Right lobe of liver (tissue), 6 donors: ENCODE data around the gene CDS1. TPM values are rescaled to one million over a fixed set of nuclear protein-coding genes. Genes with fewer than 3 reads are reported as not detected.
A peak's percentile ranks its signal among the peaks of the same experiment; 100 is the strongest.
"Not testable (repeated sequence)": the region's sequence is repeated elsewhere in the genome, so short reads cannot be mapped to it uniquely, and the experiment has no call there.

Experiments
- ATAC-seq, 4 donors: fragments of 200-7000 bp; cut with Tn5 transposase; one replicate each; pipeline ENCODE4 v1.9.1; 2020; ENCODE audit warnings: mild to moderate bottlenecking in 4 of 4, moderate library complexity in 4 of 4
- DNase-seq, 3 donors: peaks; one replicate each; pipeline ENCODE4 v3.0.0-alpha.2; 2020
- H3K27ac ChIP-seq, 3 donors: fragments of 200-600 bp; one replicate each; pipeline ENCODE4 v1.8.0; 2022
- H3K27me3 ChIP-seq, 2 donors: fragments of 200-600 bp; one replicate each; pipeline ENCODE4 v1.8.0; 2022
- H3K36me3 ChIP-seq, 4 donors: fragments of 200-600 bp; sonication (generic) in 1 of 4; one replicate each; pipeline versions ENCODE4 v1.5.1 to v1.8.0; 2017 to 2022; ENCODE audit warnings: control low read depth in 1 of 4
- H3K4me1 ChIP-seq, 4 donors: fragments of 200-600 bp; sonication (generic) in 1 of 4; one replicate each; pipeline versions ENCODE4 v1.5.1 to v1.8.0; 2017 to 2022; ENCODE audit warnings: control low read depth in 1 of 4
- H3K4me3 ChIP-seq, 3 donors: fragments of 200-600 bp; one replicate each; pipeline ENCODE4 v1.8.0; 2022
- H3K9me3 ChIP-seq, 4 donors: fragments of 200-600 bp; sonication (generic) in 1 of 4; one replicate each; pipeline versions ENCODE4 v1.5.1 to v1.8.0; 2017 to 2022; ENCODE audit warnings: control low read depth in 1 of 4
- POLR2A ChIP-seq: fragments of 450-650 bp; IDR thresholded peaks from one replicate; pipeline ENCODE4 v1.6.1; 2017; ENCODE audit warnings: antibody characterized with exemption, mild to moderate bottlenecking
- WGBS: methylation state at CpG from one replicate; pipeline ENCODE4 v1.1.6; 2018; ENCODE audit warnings: low coverage, low lambda C conversion rate; ENCODE audit not compliant: insufficient coverage; ENCODE audit errors: missing lambda C conversion rate; 5-methylcytosine and 5-hydroxymethylcytosine counted together
- intact Hi-C, 2 donors: fragments of 100-400 bp; cut with DNase I; formaldehyde crosslinking; loops; one replicate each; pipeline versions ENCODE4 v1.11.2 to v1.14.1; 2022
- long read RNA-seq: library from polyadenylated mRNA; unstranded; transcript quantifications from one replicate; pipeline ENCODE4 v2.0.0, GENCODE V29; 2019
- total RNA-seq, 6 experiments: library from RNA; depleted of rRNA in 2 of 6; stranded (reverse); fragments of >200 nt in 2 of 6; fragmentation: NEBNext Ultra II Directional in 3 of 6; extraction: Animal tissue kit (Norgen Biotek cat#: 25700) in 3 of 6; gene quantifications; one replicate each; pipeline versions ENCODE4 v1.1.0 to v1.2.4, GENCODE V29; 2016 to 2023
- TF ChIP-seq, protein P1 (sequence below), 4 donors: fragments of 200-600 bp in 3 of 4; fragments of 450-650 bp in 1 of 4; IDR thresholded peaks; one replicate each; pipeline versions ENCODE4 v1.5.1 to v1.8.0; 2016 to 2022; ENCODE audit warnings: antibody characterized with exemption in 4 of 4, mild to moderate bottlenecking in 2 of 4
- donor health status: DM: no; HTN: yes; CAD: no.
- donor health status: DM: no; HTN: no; CAD: no.
- donor health status: DM: no; HTN: no; CAD: no.
- donor health status: DM: no; HTN: yes; CAD: no.
- donor health status: DM: no; HTN: yes; CAD: no.

Gene CDS1
- total RNA-seq: 10 to 100 TPM in 1 of 6 experiments, under 1 TPM in 5; 0.06 to 11.2 (median 0.45) TPM
- long read RNA-seq, full-length matches to known transcripts: 3 of 5 reads
- long read RNA-seq, partial matches to known transcripts: 0 of 5 reads
- long read RNA-seq, other reads (novel, unspliced or antisense): 2 of 5 reads

DNA sequence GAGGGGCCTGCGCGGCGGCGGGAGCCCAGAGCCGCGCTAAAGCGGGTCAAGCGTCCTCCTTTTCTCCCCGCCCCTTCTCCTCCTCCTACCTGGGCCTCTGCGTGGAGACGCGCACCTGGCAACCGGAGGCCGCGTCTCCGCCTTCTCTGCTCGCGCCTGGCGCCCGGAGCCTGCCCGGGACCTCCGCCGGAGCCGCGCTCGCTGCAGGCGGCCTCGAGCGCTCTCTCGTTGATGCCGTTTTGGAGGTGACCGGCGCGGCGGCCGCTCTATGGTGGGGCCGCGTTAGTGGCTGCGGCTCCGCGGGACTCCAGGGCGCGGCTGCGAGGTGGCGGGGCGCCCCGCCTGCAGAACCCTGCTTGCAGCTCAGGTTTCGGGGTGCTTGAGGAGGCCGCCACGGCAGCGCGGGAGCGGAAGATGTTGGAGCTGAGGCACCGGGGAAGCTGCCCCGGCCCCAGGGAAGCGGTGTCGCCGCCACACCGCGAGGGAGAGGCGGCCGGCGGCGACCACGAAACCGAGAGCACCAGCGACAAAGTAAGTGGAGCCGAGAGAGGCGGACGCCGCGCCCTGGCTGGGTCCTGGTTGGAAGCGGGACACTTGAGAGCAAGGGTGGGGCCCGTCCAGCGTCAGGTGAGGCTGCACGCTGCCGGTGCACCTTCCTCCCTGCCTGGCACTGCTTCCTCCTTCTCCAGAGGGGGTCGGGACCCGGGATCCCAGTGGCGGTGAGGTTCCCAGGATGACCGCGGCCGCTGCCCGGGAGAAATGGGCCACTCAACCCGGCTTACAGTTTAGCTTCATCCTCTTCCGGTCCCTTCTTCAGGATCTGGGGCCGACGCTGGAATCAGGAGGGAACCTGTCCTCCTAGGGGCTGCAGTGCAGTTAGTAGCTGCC, at the start of gene CDS1:
Gene CDS1 (plus strand): TSS at position 140 of the 888 bp plus-strand sequence. CDS start 275 bp downstream, at position 415.
- Histone ChIP-seq H3K36me3 (no peaks in the 10 kb centered on the region), H3K9me3 (no peaks in the 10 kb centered on the region), H3K4me3 (peak within 1 kb of the TSS; percentile 63 to 76 (median 67)), H3K4me1 (peaks cover 0 to 15% (median 7%) of the 10 kb centered on the region in 4 donors), H3K27ac (peak within 1 kb of the TSS in 2 of 3 donors; percentile 37 to 61), H3K27me3 (peaks cover 0 to 9% of the 10 kb centered on the region in 2 donors)
- DNase-seq: peak; percentile 38 to 65 (median 45)
- WGBS: no CpG with 5 or more reads among the region's 88 CpGs
- no peak for TF ChIP-seq POLR2A
- TF ChIP-seq, protein P1, sequence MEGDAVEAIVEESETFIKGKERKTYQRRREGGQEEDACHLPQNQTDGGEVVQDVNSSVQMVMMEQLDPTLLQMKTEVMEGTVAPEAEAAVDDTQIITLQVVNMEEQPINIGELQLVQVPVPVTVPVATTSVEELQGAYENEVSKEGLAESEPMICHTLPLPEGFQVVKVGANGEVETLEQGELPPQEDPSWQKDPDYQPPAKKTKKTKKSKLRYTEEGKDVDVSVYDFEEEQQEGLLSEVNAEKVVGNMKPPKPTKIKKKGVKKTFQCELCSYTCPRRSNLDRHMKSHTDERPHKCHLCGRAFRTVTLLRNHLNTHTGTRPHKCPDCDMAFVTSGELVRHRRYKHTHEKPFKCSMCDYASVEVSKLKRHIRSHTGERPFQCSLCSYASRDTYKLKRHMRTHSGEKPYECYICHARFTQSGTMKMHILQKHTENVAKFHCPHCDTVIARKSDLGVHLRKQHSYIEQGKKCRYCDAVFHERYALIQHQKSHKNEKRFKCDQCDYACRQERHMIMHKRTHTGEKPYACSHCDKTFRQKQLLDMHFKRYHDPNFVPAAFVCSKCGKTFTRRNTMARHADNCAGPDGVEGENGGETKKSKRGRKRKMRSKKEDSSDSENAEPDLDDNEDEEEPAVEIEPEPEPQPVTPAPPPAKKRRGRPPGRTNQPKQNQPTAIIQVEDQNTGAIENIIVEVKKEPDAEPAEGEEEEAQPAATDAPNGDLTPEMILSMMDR (IDR thresholded peaks at IDR 0.05): no peak
- ATAC-seq: peak; percentile 53 to 74 (median 73)
- intact Hi-C loops: no loop called here

DNA sequence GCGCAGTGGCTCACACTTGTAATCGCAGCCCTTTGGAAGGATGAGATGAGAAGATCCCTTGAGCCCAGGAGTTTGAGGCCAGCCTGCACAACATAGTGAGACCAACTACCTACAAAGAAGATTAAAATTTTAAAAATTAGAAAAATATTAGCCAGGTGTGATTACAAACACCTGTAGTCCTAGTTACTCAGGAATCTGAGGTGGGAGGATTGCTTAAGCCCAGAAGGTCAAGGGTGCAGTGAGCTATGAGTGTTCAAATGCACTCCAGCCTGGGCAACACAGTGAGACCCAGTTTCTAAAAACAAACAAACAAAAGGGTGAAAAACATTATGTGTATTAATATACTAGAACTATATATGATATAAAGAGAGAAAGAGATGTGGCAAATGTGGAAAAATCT, 47.0 kb upstream of the CDS1 start:
- Histone ChIP-seq H3K9me3 (no peaks in the 10 kb centered on the region), H3K27me3 (no peaks in the 10 kb centered on the region), H3K4me3 (no peak overlapping the region), H3K27ac (no peak overlapping the region), H3K4me1 (no peaks in the 10 kb centered on the region), H3K36me3 (no peaks in the 10 kb centered on the region)
- DNase-seq (no peak), ATAC-seq (no peak)
- WGBS: 74% methylated on average over 2 of the region's 2 CpGs
- no peak for TF ChIP-seq POLR2A
- TF ChIP-seq, protein P1 (IDR thresholded peaks at IDR 0.05): no peak
- intact Hi-C loops: no loop called here

DNA sequence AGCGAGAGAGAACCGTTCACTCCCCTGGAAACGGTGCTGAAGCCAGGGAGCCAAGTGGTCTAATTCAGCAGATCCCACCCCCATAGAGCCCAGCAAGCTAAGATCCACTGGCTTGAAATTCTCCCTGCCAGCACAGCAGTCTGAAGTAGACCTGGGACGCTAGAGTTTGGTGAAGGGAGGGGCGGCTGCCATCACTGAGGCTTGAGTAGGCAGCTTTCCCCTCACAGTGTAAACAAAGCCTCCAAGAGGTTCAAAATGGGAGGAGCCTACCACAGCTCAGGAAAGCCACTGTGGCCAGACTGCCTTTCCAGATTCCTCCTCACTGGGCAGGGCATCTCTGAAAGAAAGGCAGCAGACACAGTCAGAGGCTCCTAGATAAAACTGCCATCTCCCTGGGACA, 37.8 kb upstream of the CDS1 start:
- TF ChIP-seq, protein P1 (IDR thresholded peaks at IDR 0.05): no peak
- TF ChIP-seq POLR2A: no peak
- WGBS: 58% methylated on average over 2 of the region's 5 CpGs
- Histone ChIP-seq H3K36me3 (no peaks in the 10 kb centered on the region), H3K4me3 (no peak overlapping the region), H3K27me3 (no peaks in the 10 kb centered on the region), H3K4me1 (no peaks in the 10 kb centered on the region), H3K9me3 (no peaks in the 10 kb centered on the region), H3K27ac (no peak overlapping the region)
- DNase-seq (no peak), ATAC-seq (no peak)
- intact Hi-C loops: no loop called here

DNA sequence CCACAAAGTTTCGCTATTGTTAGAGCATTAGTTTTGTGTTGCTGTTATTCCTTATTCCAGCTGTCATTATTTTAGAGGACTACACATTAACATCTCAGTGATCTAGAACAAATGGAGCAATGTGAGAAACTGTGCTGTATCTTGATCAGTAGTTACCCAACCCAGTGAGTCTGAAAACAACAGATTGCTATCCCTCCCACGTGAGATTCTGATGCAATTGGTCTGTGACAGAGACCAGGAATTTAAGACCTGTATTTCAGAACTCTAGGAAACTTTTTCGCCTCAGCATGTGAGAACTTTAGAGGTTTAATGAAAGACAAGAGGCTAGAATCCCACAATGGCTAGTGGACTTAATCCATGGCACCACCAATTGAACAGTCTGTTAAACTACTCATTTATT, 35.7 kb upstream of the CDS1 start:
- no peak overlapping the region for H3K4me3 ChIP-seq
- no peaks in the 10 kb centered on the region for H3K36me3 ChIP-seq
- TF ChIP-seq, protein P1 (IDR thresholded peaks at IDR 0.05): no peak
- no peak for TF ChIP-seq POLR2A
- 22% methylated on average over 1 of the region's 3 CpGs for WGBS
- no peak for DNase-seq
- H3K27me3 ChIP-seq: no peaks in the 10 kb centered on the region
- no peaks in the 10 kb centered on the region for H3K4me1 ChIP-seq
- ATAC-seq: no peak
- H3K9me3 ChIP-seq: no peaks in the 10 kb centered on the region
- H3K27ac ChIP-seq: no peak overlapping the region
- intact Hi-C loops: no loop called here

DNA sequence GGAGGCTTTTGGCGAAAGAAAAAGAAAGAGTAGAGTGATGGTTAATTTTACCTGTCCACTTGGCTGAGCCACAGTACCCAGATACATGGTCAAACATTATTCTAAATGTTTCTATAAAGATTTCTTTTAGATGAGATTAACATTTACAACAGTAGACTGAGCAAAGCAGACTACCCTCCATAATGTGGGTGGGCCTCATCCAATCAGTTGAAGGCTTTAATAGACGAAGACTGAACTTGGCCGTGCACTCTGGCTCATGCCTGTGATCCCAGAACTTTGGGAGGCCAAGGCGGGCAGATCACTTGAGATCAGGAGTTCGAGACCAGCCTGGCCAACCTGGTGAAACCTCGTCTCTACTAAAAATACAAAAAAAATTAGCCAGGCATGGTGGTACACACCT, 33.7 kb upstream of the CDS1 start:
- WGBS: 39% methylated on average over 6 of the region's 6 CpGs
- H3K4me3 ChIP-seq, H3K27ac ChIP-seq, intact Hi-C loops, DNase-seq, H3K9me3 ChIP-seq, H3K36me3 ChIP-seq, H3K4me1 ChIP-seq, ATAC-seq, H3K27me3 ChIP-seq: not testable (repeated sequence)
